Spinal cord (tissue), 10 donors: Measurements from ENCODE around the gene EVA1A. TPM values are rescaled to one million over a fixed set of nuclear protein-coding genes. Genes with fewer than 3 reads are reported as not detected.
"Not testable (repeated sequence)": the region's sequence is repeated elsewhere in the genome, so short reads cannot be mapped to it uniquely, and the experiment has no call there.

Source experiments
- DNase-seq, 6 donors: peaks; one replicate each; pipeline versions ENCODE4 v3.0.0 to v3.0.0-alpha.2; 2013 to 2015; ENCODE audit warnings: low spot score in 6 of 6, low read depth in 4 of 6
- H3K27ac ChIP-seq: one replicate; pipeline ENCODE4 v1.5.1; 2013; ENCODE audit warnings: low read depth, low read length, control low read depth
- H3K27me3 ChIP-seq: one replicate; pipeline ENCODE4 v1.6.1; 2013; ENCODE audit warnings: low read length; ENCODE audit not compliant: control insufficient read depth, insufficient read depth
- H3K36me3 ChIP-seq: one replicate; pipeline ENCODE4 v1.6.1; 2013; ENCODE audit warnings: low read length; ENCODE audit not compliant: control insufficient read depth, insufficient read depth
- H3K4me1 ChIP-seq: one replicate; pipeline ENCODE4 v1.6.1; 2013; ENCODE audit warnings: low read length; ENCODE audit not compliant: control insufficient read depth, insufficient read depth
- H3K4me3 ChIP-seq: one replicate; pipeline ENCODE4 v1.5.1; 2013; ENCODE audit warnings: low read depth, low read length, control low read depth
- H3K9me3 ChIP-seq: one replicate; pipeline ENCODE4 v1.6.1; 2013; ENCODE audit warnings: low read length; ENCODE audit not compliant: control insufficient read depth, insufficient read depth
- WGBS: methylation state at CpG from one replicate; pipeline ENCODE4 v1.1.5; 2013; ENCODE audit warnings: missing lambda C conversion rate; ENCODE audit not compliant: insufficient coverage; 5-methylcytosine and 5-hydroxymethylcytosine counted together
- polyA plus RNA-seq, 2 donors: library from polyadenylated mRNA; unstranded; fragments of 120-200 nt; gene quantifications; one replicate each; pipeline ENCODE4 v1.2.1, GENCODE V29; 2013; ENCODE audit not compliant: insufficient read length in 2 of 2
- total RNA-seq, 2 donors: library from RNA; depleted of rRNA in 1 of 2; stranded (reverse); fragments of 120-200 nt in 1 of 2; fragments of >200 nt in 1 of 2; gene quantifications; one replicate each; pipeline versions ENCODE4 v1.2.3 to v1.2.4, GENCODE V29; 2013 to 2014
- donor health status: healthy.

EVA1A gene
- total and polyA plus RNA-seq, 4 donors, result 1.0 to 3.4 (median 1.7) TPM

DNA sequence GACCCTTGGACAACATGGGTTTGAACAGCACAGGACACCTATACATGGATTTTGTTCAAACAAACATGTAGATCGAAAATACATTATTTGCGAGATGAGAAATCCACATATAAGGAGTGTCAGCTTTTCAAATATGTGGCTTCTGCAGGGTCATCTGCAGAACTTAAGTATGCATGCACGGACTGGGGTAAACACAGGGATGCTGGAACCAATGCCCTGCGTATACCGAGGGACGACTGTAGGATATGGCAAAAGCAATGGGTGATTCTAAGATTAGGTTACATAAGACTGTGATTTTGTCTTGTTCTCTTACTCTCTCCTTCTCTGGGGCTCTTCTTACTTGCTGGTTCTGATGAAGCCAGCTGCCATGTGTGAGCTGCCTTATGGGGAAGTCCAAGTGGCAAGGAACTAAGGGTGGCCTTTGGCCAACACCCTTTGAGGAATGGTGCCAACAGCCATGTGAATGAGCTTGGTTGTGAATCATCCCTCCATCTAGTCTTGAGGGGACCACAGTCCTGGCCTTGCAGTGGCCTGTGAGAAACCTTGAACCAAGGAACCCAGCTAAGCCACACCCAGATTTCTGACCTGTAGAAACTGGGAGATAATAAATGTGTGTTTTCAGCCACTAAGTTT, 66.5 kb downstream of the EVA1A start:
- H3K4me3 ChIP-seq, result no peak overlapping the region
- H3K36me3 ChIP-seq, result no peaks in the 10 kb centered on the region
- H3K4me1 ChIP-seq, result no peaks in the 10 kb centered on the region
- H3K9me3 ChIP-seq, result no peaks in the 10 kb centered on the region
- DNase-seq, result no peak
- WGBS, result 98% methylated on average over 4 of the region's 6 CpGs
- no peak overlapping the region for H3K27ac ChIP-seq
- H3K27me3 ChIP-seq, result no peaks in the 10 kb centered on the region

- Histone ChIP-seq H3K27ac (no peak overlapping the region), H3K9me3 (no peaks in the 10 kb centered on the region), H3K36me3 (no peaks in the 10 kb centered on the region), H3K4me1 (no peaks in the 10 kb centered on the region), H3K27me3 (no peaks in the 10 kb centered on the region), H3K4me3 (no peak overlapping the region)
- DNase-seq, result no peak
- WGBS, result 95% methylated on average over 23 of the region's 25 CpGs
Measured at GRCh38 chr2:75493230-75493629, 67.5 kb downstream of the EVA1A start.

GRCh38 chr2:75491129-75491753, 69.5 kb downstream of the EVA1A start:
- Histone ChIP-seq H3K27me3 (no peaks in the 10 kb centered on the region), H3K4me3 (no peak overlapping the region), H3K27ac (no peak overlapping the region), H3K36me3 (no peaks in the 10 kb centered on the region), H3K4me1 (no peaks in the 10 kb centered on the region), H3K9me3 (no peaks in the 10 kb centered on the region)
- 72% methylated on average over 3 of the region's 4 CpGs for WGBS
- no peak for DNase-seq

DNA sequence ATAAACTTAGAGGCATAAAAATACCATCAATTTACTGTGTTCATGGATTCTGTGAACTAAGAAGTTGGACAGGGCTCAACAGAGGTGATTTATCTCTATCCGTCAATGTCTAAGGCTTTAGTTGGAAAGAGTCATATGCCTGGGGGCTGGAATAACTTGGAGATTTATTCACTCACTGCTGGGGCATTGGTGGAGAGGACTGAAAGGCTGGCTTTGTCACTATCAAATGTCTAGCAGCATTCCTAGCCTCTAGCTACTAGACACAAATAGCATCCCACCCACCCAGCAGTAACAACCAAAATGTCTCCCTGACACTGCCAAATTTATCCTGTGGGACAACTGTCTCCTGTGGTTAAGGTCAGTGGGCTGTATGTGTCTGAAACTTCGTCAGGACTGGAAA, 71.0 kb downstream of the EVA1A start:
- no peak overlapping the region for H3K4me3 ChIP-seq
- no peaks in the 10 kb centered on the region for H3K36me3 ChIP-seq
- no peak for DNase-seq
- no peaks in the 10 kb centered on the region for H3K9me3 ChIP-seq
- H3K27ac ChIP-seq, result no peak overlapping the region
- H3K4me1 ChIP-seq, result no peaks in the 10 kb centered on the region
- H3K27me3 ChIP-seq, result no peaks in the 10 kb centered on the region
- 43% methylated on average over 1 of the region's 2 CpGs for WGBS

DNA sequence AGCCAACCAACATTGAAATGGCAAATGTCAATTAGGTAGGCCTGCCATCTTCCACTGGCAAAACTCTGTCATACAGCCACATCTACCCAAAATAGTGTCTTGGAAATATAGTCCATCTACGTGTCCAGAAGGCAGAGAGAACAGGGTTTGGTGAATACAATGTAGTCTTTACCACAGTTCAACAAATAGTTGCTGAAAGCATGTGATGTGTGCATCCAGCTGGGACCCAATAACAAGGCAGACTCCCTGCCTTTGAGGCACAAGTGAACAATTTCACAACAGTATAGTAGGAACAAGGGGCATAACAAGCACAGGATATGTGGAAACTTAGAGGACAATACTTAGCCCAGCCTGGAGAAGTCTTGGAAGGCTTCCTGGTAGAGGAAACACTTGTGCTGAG, 72.6 kb downstream of the EVA1A start:
- Histone ChIP-seq H3K4me3 (no peak overlapping the region), H3K36me3 (no peaks in the 10 kb centered on the region), H3K27me3 (no peaks in the 10 kb centered on the region), H3K4me1 (no peaks in the 10 kb centered on the region), H3K27ac (no peak overlapping the region), H3K9me3 (no peaks in the 10 kb centered on the region)
- DNase-seq, result no peak
- no CpG with 5 or more reads among the region's 1 CpG for WGBS

- not testable (repeated sequence) for H3K36me3 ChIP-seq, H3K4me3 ChIP-seq, H3K4me1 ChIP-seq, H3K9me3 ChIP-seq, H3K27ac ChIP-seq, DNase-seq, H3K27me3 ChIP-seq
- WGBS, result 100% methylated on average over 2 of the region's 2 CpGs
Measured at GRCh38 chr2:75486735-75487134, 74.0 kb downstream of the EVA1A start.

DNA sequence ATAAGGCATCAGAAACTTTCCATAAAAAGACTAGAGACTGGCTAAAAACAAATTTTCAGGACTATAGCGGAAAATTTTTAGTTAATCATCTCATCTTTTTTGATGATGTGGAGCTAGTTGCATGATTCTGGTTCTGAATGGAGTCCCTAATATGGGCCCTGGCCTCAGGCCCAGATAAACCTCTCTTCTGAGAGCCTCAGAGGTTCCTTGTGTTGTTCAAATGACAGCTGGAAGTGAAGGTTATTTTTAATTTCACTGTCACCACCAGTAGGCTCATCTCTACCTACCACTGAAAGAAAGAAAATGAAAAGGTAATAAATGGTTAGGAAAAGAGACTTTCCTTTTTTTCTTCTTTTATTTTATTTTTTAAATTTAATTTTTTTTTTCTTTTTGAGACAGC, 75.9 kb downstream of the EVA1A start:
- no peaks in the 10 kb centered on the region for H3K4me1 ChIP-seq
- no peak overlapping the region for H3K4me3 ChIP-seq
- WGBS, result no CpG with 5 or more reads among the region's 1 CpG
- no peaks in the 10 kb centered on the region for H3K36me3 ChIP-seq
- H3K27me3 ChIP-seq, result no peaks in the 10 kb centered on the region
- no peak overlapping the region for H3K27ac ChIP-seq
- no peak for DNase-seq
- H3K9me3 ChIP-seq, result no peaks in the 10 kb centered on the region

- 85% methylated on average over 2 of the region's 6 CpGs for WGBS
- H3K36me3 ChIP-seq, result no peaks in the 10 kb centered on the region
- H3K27me3 ChIP-seq, result no peaks in the 10 kb centered on the region
- no peak for DNase-seq
- H3K9me3 ChIP-seq, result no peaks in the 10 kb centered on the region
- H3K4me1 ChIP-seq, result no peaks in the 10 kb centered on the region
- no peak overlapping the region for H3K4me3 ChIP-seq
- H3K27ac ChIP-seq, result no peak overlapping the region
Measured at GRCh38 chr2:75483878-75484277, 76.9 kb downstream of the EVA1A start.

GRCh38 chr2:75482398-75482797, 78.3 kb downstream of the EVA1A start:
- no peak overlapping the region for H3K27ac ChIP-seq
- no peaks in the 10 kb centered on the region for H3K27me3 ChIP-seq
- H3K36me3 ChIP-seq, result no peaks in the 10 kb centered on the region
- DNase-seq, result no peak
- no peaks in the 10 kb centered on the region for H3K4me1 ChIP-seq
- H3K4me3 ChIP-seq, result no peak overlapping the region
- no peaks in the 10 kb centered on the region for H3K9me3 ChIP-seq
